Endothelial cell of umbilical vein (primary cell): ENCODE data around the gene PKDCC. TPM values are rescaled to one million over a fixed set of nuclear protein-coding genes. Genes with fewer than 3 reads are reported as not detected.

Source experiments
- BruUV-seq: library from RNA; stranded (reverse); fragments of 400-500 nt; replicated peaks from 2 replicates; lab custom pipeline; 2021; lab: Mats Ljungman, UMichigan
- CTCF ChIA-PET: fragments of 300-600, 350-600 bp; sonication (Branson Sonifier 250); formaldehyde crosslinking; loops from one replicate; lab custom pipeline; 2021; ENCODE audit warnings: antibody characterized with exemption, inconsistent platforms; lab: Charles Lee
- POLR2A ChIA-PET: fragments of 300-600, 350-600 bp; sonication (Branson Sonifier 250); formaldehyde crosslinking; loops from one replicate; lab custom pipeline; 2021; ENCODE audit warnings: antibody characterized with exemption, inconsistent platforms; lab: Charles Lee
- DNase-seq: peaks from one replicate; pipeline ENCODE4 v3.0.0-alpha.2; 2011; ENCODE audit warnings: low read depth, low spot score
- FAIRE-seq: peaks from 2 replicates; lab custom pipeline; 2011; peaks lifted over from hg19 to GRCh38; lab: Jason Lieb, UNC
- H2AFZ ChIP-seq: 2 replicates; pipeline ENCODE4 v1.6.0; 2012; ENCODE audit warnings: low read depth, low read length, control low read depth, inconsistent platforms
- H3K27ac ChIP-seq: 2 replicates; pipeline ENCODE4 v1.5.1; 2011; ENCODE audit warnings: low read depth, mild to moderate bottlenecking, control low read depth, low read length, moderate library complexity; ENCODE audit not compliant: insufficient read depth
- H3K27me3 ChIP-seq, 2 experiments: 2 replicates each; pipeline versions ENCODE4 v1.6.0 to v1.6.1; 2011; ENCODE audit warnings: low read length in 2 of 2, mixed read lengths in 1 of 2; ENCODE audit not compliant: control insufficient read depth in 2 of 2, insufficient read depth in 2 of 2
- H3K36me3 ChIP-seq, 2 experiments: 2 replicates in 1 of 2; 3 replicates in 1 of 2; pipeline ENCODE4 v1.5.1; 2011; ENCODE audit warnings: low read length in 2 of 2, mild to moderate bottlenecking in 1 of 2, moderate library complexity in 1 of 2; ENCODE audit not compliant: control insufficient read depth in 2 of 2, insufficient read depth in 2 of 2; ENCODE audit errors: extremely low read depth in 1 of 2
- H3K4me1 ChIP-seq: 3 replicates; pipeline ENCODE4 v1.5.1; 2011; ENCODE audit warnings: mild to moderate bottlenecking, low read length; ENCODE audit not compliant: control insufficient read depth, insufficient read depth; ENCODE audit errors: extremely low read depth
- H3K4me2 ChIP-seq: 2 replicates; pipeline ENCODE4 v1.6.1; 2011; ENCODE audit warnings: low read length, control low read depth, mixed read lengths; ENCODE audit not compliant: insufficient read depth
- H3K4me3 ChIP-seq, 3 experiments: fragments of 200-600 bp in 1 of 3; sonication (generic), shearing (Covaris generic) in 1 of 3; replicated peaks in 1 of 3; 2 replicates each; pipeline ENCODE4 v1.5.1; 2011 to 2016; ENCODE audit warnings: control low read depth in 3 of 3, low read length in 3 of 3, mild to moderate bottlenecking in 2 of 3, inconsistent platforms in 1 of 3, low read depth in 1 of 3, moderate library complexity in 1 of 3; ENCODE audit not compliant: insufficient read depth in 1 of 3
- H3K79me2 ChIP-seq: 2 replicates; pipeline ENCODE4 v1.6.0; 2012; ENCODE audit warnings: low read length, inconsistent platforms; ENCODE audit not compliant: control insufficient read depth, insufficient read depth
- H3K9ac ChIP-seq: replicated peaks from 2 replicates; pipeline ENCODE3; 2011; ENCODE audit warnings: low read length, control low read depth; ENCODE audit not compliant: insufficient read depth; ENCODE audit errors: extremely low read depth
- H3K9me1 ChIP-seq: replicated peaks from 3 replicates; pipeline ENCODE4 v1.6.0; 2011; ENCODE audit warnings: mild to moderate bottlenecking, low read length; ENCODE audit not compliant: control insufficient read depth, insufficient read depth; ENCODE audit errors: extremely low read depth
- H3K9me3 ChIP-seq: replicated peaks from 2 replicates; pipeline ENCODE4 v1.5.1; 2012; ENCODE audit warnings: low read length, inconsistent platforms; ENCODE audit not compliant: control insufficient read depth, insufficient read depth
- H4K20me1 ChIP-seq: replicated peaks from 2 replicates; pipeline ENCODE3; 2011; ENCODE audit warnings: mild to moderate bottlenecking, low read length; ENCODE audit not compliant: control insufficient read depth, insufficient read depth; ENCODE audit errors: extremely low read depth
- MYC ChIP-seq: IDR thresholded peaks from one replicate; pipeline ENCODE4 v1.6.1; 2011; ENCODE audit warnings: mild to moderate bottlenecking, low read depth, low read length
- POLR2AphosphoS5 ChIP-seq: IDR thresholded peaks from 2 replicates; pipeline ENCODE4 v1.6.1; 2012; ENCODE audit warnings: low read depth, mild to moderate bottlenecking, control low read depth, low read length, moderate library complexity; ENCODE audit not compliant: insufficient read depth
- dilution Hi-C: fragments of 300-500 bp; cut with MboI; formaldehyde crosslinking; loops from one replicate; pipeline ENCODE4 v1.15.0; 2019; ENCODE audit warnings: low sequenced_read_pairs; ENCODE audit not compliant: extremely low pct_ligation_motif_present
- intact Hi-C: fragments of 100-400 bp; cut with micrococcal nuclease; formaldehyde crosslinking; loops from one replicate; pipeline ENCODE4 v1.10.0; 2022
- polyA plus RNA-seq, 4 experiments: library from polyadenylated mRNA; depleted of rRNA in 3 of 4; stranded (reverse) in 3 of 4; unstranded in 1 of 4; fragments of >200 nt; gene quantifications; 2 replicates each; pipeline versions ENCODE4 v1.2.1 to v1.2.3, GENCODE V29; 2011 to 2012; ENCODE audit warnings: missing spikeins in 1 of 4
- total RNA-seq: library from RNA; stranded (reverse); gene quantifications from 2 replicates; pipeline ENCODE4 v1.2.3, GENCODE V29; 2021
- TF ChIP-seq, protein P1 (sequence below), 2 donors: IDR thresholded peaks; 1 replicate in 1 of 2; 2 replicates in 1 of 2; pipeline ENCODE4 v1.5.1; 2011; ENCODE audit warnings: low read length in 2 of 2, mild to moderate bottlenecking in 2 of 2, moderate library complexity in 2 of 2, control low read depth in 1 of 2, inconsistent platforms in 1 of 2, low read depth in 1 of 2; ENCODE audit not compliant: insufficient read depth in 1 of 2; ENCODE audit errors: extremely low read depth in 1 of 2

The PKDCC gene
- total and polyA plus RNA-seq, 2 donors (not counting 3 experiments of a cell fraction or from before 2014, with no cell fraction given) = 3.0 to 5.9 TPM

DNA sequence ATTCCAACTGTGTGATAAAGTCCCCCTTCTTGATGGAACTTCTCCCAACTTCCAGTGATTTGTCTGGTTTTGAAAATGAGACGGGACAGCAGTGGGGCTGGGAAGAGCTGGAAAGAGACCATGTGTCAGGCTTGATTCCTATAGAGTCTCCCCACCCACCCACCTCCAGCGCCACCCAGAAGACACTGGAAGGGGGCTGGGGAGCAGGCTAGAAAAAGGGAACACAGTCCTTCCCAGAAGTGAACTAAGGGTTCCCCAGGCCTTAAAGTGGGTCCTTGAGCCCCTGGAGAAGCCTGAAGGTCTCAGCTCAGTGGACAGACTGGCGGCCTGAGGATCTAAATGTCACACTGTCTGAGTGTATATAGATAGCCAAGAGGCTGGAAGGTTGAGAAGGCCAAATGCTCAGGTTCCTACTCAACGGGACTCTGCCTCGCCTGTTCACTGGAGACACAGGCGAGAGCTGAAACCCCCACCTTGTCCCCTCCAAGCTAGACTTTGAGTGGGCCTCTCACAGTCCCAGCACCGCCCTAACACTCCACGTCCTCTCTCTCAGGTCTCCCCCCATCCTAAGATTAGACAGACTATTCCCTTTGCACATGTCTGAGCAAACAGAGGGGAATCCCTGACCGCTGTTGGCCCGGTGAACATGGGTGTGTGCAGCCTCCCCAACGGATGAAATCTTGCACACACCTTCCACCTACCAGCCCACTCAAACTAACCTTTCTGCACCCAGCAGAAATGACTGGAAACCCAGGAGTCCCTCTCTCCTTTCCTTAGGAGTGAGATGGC is 1.6 kb downstream of the PKDCC start:
- Histone ChIP-seq H4K20me1 (no peaks in the 10 kb centered on the region), H3K9me1 (no peaks in the 10 kb centered on the region), H3K27ac (no peak overlapping the region), H3K4me3 (no peak overlapping the region), H3K36me3 (no peaks in the 10 kb centered on the region), H2AFZ (no peak overlapping the region), H3K9ac (no peak overlapping the region), H3K4me2 (peak overlapping the region; percentile 65), H3K9me3 (no peaks in the 10 kb centered on the region), H3K79me2 (no peaks in the 10 kb centered on the region), H3K27me3 (peaks cover 12 to 20% of the 10 kb centered on the region in 2 experiments), H3K4me1 (peaks cover 9% of the 10 kb centered on the region)
- no peak for FAIRE-seq
- TSS peak; percentile 43 for BruUV-seq
- DNase-seq = no peak
- CTCF ChIA-PET = interaction anchor here (0.7 to 1.1 kb wide), 2 partner anchors 25 to 180 kb away, joined by 3 read pairs; no protein-coding TSS in a partner anchor
- intact Hi-C loops (loop anchor here (1.0 to 2.0 kb wide), 2 partner anchors 11 to 37 kb away; no protein-coding TSS in a partner anchor), dilution Hi-C loops (no loop called here)
- POLR2A ChIA-PET = no interaction called here
- TF ChIP-seq POLR2AphosphoS5 = no peak
- no peak for TF ChIP-seq MYC
- TF ChIP-seq, protein P1, sequence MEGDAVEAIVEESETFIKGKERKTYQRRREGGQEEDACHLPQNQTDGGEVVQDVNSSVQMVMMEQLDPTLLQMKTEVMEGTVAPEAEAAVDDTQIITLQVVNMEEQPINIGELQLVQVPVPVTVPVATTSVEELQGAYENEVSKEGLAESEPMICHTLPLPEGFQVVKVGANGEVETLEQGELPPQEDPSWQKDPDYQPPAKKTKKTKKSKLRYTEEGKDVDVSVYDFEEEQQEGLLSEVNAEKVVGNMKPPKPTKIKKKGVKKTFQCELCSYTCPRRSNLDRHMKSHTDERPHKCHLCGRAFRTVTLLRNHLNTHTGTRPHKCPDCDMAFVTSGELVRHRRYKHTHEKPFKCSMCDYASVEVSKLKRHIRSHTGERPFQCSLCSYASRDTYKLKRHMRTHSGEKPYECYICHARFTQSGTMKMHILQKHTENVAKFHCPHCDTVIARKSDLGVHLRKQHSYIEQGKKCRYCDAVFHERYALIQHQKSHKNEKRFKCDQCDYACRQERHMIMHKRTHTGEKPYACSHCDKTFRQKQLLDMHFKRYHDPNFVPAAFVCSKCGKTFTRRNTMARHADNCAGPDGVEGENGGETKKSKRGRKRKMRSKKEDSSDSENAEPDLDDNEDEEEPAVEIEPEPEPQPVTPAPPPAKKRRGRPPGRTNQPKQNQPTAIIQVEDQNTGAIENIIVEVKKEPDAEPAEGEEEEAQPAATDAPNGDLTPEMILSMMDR (IDR thresholded peaks at IDR 0.05; ENCODE audit: extremely low read depth in 1 of 2, insufficient read depth in 1 of 2, low read depth in 1 of 2, low read length in 2 of 2) = no peak
